Activated T-cell treated with anti-CD3 and anti-CD28 coated beads for 48 hours (primary cell): ENCODE measurements around the gene SLX9.

Experiments
- DNase-seq: peaks from one replicate; pipeline ENCODE4 v3.0.0-alpha.2; 2020; ENCODE audit warnings: low read depth

Gene SLX9

DNA sequence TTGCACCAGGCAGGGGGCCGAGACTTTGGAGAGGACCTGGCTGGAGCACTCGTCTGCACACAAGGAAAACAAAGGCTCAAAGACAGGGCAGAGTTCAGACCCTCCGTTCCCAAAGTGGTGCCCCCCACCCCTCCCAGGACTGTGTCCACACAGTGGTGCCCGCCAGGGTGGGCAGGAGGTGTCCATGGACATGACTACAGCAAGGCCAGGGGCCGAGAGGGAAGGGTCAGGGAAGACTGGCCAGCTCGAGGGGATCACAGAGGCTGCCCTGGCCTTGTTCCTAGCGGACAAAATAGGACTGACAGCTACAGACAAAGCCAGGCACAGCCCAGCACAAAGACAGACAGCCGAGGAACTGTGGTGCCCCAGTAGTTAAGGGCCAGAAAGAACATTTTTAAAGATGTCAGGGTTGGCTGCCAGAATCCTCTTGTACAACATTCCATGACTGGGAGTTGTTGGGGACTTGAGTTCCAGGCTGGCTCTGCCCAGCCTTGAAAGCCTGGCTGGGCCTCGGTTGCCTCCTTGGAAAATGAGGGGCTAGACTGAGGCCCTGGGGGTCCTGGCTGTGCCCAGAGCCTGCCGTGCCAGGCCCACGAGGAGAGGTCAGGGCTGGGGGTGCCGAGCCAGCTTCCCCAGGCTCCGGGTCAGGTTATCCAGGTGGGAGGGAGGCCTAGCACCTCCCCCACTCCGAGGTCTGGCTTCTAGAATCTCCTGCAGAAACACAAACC lies 63.7 kb downstream of the SLX9 start:
- no peak for DNase-seq

DNA sequence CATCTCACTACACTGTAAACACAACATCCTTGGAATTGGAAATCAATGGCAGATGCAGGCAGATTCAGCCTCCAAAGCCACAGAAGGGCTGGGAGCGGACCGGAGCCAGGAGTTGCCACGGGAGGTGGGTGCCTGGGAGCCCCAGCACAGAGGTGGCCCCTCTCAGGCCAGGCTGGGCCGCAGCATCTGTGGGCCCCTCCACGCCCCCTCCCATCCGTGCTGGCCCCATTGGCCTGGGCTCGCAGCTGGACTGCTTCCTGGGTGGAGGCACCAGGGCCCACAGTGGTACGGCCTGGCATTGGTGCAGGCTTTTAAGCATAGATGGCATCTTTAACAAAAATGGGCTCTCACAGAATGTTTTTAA lies 64.2 kb downstream of the SLX9 start:
- DNase-seq = no peak

GRCh38 chr21:45004481-45005247 lies 64.8 kb downstream of the SLX9 start:
- DNase-seq = peak; percentile 22

DNA sequence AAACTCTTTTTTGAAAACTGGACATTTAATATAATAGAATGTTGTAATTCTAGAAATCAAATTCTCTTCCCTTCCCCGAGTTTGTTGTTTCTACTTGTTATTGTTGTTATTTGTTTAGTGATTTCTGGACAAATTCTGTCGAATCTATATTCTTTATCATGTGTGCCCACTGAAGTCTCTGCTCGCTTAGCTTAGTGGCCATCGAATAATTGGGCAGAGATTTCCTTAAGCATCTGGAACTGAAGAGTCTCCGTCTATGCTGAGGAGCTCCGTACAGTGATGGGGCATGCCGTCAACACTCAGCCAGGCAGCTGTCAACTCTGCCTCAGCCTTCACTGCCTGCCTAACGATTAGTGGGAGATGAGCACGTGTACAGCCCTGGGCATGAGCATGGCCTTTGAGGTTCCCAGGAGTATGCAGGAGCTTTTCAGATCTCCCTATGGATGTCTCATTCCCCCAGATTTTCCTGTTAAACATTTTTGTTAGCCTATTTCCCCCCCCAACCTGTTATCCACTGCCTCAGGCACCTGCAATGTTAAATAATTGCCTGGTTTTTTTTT lies 66.8 kb downstream of the SLX9 start:
- no peak for DNase-seq

DNA sequence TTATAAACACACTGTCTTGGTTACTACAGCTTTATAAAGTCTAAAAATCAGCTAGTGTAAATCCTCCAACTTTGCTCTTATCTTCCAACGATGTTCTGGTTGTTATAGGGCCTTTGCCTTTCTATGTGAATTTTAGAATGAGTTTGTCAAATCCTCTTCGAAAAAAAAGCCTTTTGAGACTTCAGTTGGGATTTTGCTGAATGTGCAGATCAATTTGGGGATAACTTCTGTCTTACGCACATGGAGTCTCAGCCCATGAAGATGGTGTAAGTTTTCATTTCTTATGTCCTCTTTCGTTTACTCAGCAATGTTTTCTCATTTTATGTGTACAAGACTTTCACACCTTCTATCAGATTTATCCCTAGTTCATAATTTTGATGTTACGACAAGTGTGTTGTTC lies 69.8 kb downstream of the SLX9 start:
- DNase-seq = no peak

GRCh38 chr21:45010096-45010495 lies 70.3 kb downstream of the SLX9 start:
- no peak for DNase-seq

GRCh38 chr21:45010860-45011259 lies 71.0 kb downstream of the SLX9 start:
- no peak for DNase-seq

DNA sequence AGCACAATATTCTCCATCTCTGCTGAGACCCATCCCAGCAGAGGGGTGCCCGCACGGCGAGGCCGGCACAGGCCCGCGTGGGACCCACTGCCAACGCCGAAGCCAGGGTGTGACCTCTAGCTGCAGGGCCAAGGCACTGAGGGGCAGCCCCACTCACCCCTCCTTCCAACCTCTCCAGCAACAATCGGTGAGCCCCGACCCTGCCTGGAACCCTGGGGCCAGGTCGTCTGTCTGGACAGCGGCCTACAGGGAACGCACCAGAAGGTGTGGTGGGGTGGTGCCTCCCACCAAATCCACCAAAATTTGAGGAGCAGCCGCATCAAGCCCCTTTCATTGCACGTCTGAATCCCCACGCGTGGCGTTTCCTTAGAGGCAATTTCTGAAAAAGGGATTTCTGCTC lies 71.6 kb downstream of the SLX9 start:
- no peak for DNase-seq

- no peak for DNase-seq
These were observed 72.3 kb downstream of the SLX9 start for GRCh38 chr21:45011911-45012661.

- no peak for DNase-seq
These were observed 72.9 kb downstream of the SLX9 start for GRCh38 chr21:45012662-45013259.

GRCh38 chr21:45013260-45013841 lies 73.5 kb downstream of the SLX9 start:
- no peak for DNase-seq

DNA sequence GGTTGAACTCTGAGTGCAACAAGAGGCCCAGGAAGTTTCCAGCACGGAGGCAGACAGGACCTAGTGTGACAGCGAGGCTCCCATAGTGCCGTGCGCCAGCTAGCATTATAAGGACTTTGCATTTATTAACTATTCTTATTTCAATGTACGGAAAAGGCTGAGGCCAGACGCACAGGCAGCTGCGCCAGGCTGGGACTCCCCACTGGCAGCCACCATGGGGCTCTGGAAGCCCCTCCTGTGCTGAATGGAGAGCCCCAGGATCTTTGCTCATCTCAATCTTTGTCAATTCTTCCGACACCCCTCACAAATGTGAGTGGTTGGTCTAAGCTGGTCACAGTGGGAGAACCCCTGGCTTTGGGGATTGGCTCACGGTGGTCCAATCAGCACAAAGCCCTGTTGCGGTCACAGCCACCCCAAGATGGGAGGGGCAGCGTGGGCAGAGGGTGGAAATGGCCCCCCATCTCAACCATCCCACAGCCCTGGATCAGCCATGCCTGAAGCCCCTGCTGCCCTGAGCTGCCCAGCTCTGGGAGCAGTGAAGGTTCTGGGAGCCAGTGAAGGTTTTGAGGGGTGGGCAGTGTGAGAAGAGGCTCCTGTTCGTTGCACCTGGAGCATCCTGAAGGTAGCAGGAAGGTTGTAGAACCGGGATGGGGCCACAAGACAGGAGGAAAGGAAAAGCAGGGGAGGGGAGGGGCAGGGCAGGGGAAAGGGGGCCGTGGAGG lies 75.1 kb downstream of the SLX9 start:
- no peak for DNase-seq

DNA sequence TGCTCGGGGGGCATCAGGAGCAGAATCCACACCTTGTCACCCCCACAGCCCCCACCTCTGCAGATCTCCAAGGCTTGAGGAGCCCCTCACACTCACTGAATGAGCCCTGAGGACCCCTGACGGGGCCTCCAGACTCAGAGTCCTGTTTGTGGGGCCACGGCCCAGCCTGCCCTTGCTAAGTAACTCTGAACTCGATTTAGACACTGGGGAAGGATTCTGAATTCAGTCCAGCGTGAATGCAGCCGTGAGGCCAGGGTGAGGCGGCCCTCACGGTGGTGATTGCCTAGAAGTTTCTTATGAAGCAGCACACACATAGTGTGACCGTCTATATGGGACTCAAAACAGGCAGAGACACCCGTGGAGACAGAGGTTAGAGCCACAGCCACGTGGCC lies 75.6 kb downstream of the SLX9 start:
- DNase-seq = no peak

DNA sequence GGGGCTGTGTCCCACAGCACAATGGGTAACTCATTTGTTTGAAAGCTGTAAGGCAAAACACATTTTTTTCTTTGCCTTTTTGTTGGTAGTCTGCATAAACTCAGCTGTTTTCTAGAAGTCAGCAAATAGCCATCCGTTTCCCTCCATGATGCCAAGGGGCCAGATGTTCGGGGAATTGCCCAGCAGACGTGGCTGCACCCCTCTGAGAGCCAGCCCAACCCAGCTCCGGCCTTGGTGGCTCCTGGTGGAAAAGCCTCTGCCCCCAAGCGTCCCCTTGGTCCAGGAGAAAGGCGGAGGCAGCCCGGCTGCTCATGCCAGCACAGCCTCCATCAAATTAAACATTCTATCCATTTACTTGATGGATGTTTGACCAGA lies 76.2 kb downstream of the SLX9 start:
- no peak for DNase-seq

- DNase-seq = no peak
These were observed 76.7 kb downstream of the SLX9 start for GRCh38 chr21:45016406-45017038.

GRCh38 chr21:45017039-45017960 lies 77.5 kb downstream of the SLX9 start:
- no peak for DNase-seq

DNA sequence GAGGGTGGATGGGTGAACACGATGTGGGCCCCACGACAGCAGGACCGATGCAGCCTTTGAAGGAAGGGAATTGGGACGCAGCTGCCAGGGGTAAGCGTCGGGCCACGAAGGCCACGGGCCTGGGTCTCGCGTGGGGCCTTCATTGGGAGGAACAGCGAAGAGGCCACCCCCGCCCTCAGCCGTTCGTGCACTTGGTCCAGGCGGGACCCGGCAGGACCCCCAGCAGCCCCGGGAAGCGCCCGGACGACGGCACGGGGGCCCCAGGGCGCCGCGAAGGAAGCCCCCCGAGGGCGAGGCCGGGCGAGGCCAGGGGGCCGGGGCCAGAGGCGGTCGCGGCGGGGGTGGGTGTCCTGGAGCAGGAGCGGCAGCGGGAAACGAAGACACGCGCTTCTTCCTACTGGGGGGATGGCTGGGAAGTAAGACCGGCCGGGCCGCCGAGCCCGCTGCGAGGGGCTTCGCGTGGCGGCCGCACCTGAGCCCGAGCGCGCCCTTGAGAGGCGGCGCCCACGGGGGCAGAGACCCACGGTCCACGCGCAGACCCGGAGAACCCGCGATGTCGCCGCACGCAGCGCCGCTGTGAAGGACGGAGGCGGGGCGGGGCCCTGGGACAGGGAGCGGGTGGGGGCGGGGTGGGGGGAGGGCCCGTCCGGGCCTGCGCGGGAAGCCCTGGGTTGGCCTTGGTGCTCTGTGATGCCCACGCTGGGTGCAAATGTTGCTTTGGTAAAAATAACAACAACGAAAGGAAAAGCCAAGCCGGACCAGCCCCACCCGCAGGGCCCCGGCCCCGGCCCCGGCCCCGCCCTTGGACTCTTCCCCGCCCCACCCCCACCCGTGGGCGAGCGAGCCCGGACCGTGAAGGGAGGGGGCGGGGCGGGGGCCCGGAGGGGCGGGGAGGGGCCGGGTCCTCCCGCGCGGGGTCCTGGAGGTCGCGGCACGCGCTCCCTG lies 78.6 kb downstream of the SLX9 start:
- DNase-seq = no peak

DNA sequence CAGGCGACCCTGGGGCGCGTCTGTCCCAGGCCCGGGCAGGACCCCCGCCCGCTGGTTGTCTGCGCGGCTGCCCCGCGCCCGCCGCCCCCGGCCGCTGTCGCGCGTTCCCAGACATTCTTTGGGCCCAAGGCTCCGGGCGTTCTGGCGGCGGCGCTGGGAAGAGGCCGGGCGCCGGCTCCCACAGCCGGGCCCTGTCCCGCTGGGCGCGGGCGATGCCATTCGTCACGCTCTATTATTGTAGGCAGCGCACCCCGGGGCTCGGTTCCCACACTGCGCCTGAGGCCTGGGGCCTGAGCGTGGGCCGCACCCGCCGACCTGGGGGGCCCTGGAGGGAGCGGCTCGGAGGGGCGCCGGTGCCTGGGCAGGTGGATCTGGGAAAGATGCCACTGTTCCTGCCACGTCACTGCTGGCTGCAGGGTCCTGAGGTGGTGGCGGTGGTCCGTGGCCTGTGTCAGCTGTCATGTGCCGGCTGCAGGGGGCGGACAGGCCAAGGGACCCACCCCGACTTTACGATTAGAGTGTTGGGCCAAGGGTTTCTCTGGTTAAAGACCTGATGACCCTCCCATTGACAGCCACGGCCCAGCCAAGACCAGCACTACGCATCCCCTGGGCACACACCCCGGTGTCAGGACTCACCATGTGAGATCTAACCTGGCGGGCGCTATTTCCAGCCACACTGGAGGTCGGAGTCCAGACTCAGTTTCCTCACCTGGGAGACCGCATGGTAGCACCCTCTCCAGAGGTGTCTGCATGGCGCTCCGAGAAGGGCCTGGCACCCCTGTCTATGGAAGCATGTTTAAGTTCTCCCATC lies 79.5 kb downstream of the SLX9 start:
- no peak for DNase-seq
